Ishikawa (cell line): ENCODE measurements around the gene TMEM225B.

Experiments used
- CEBPB ChIP-seq: IDR thresholded peaks from 2 replicates; pipeline ENCODE4 v1.6.1; 2012
- CREB1 ChIP-seq: IDR thresholded peaks from 2 replicates; pipeline ENCODE4 v1.6.1; 2012; ENCODE audit warnings: low read depth
- EGR1 ChIP-seq: IDR thresholded peaks from 2 replicates; pipeline ENCODE4 v1.6.1; 2012
- EP300 ChIP-seq: IDR thresholded peaks from 2 replicates; pipeline ENCODE4 v1.6.1; 2012; ENCODE audit warnings: borderline replicate concordance
- NFIC ChIP-seq: IDR thresholded peaks from 2 replicates; pipeline ENCODE4 v1.6.1; 2012
- RAD21 ChIP-seq: IDR thresholded peaks from 2 replicates; pipeline ENCODE4 v1.6.1; 2012; ENCODE audit warnings: low read depth
- TAF1 ChIP-seq: IDR thresholded peaks from 2 replicates; pipeline ENCODE4 v1.6.1; 2012; ENCODE audit warnings: low read depth, mild to moderate bottlenecking
- TEAD4 ChIP-seq: IDR thresholded peaks from 2 replicates; pipeline ENCODE4 v1.6.1; 2012
- YY1 ChIP-seq: IDR thresholded peaks from 2 replicates; pipeline ENCODE4 v1.6.1; 2012; ENCODE audit warnings: low read depth
- TF ChIP-seq, protein P1 (sequence below): IDR thresholded peaks from 2 replicates; pipeline ENCODE4 v1.6.1; 2012
- TF ChIP-seq, protein P2 (sequence below): IDR thresholded peaks from 2 replicates; pipeline ENCODE4 v1.6.1; 2012; ENCODE audit warnings: low read depth, mild to moderate bottlenecking
- TF ChIP-seq, protein P3 (sequence below): IDR thresholded peaks from 2 replicates; pipeline ENCODE4 v1.6.1; 2012

DNA sequence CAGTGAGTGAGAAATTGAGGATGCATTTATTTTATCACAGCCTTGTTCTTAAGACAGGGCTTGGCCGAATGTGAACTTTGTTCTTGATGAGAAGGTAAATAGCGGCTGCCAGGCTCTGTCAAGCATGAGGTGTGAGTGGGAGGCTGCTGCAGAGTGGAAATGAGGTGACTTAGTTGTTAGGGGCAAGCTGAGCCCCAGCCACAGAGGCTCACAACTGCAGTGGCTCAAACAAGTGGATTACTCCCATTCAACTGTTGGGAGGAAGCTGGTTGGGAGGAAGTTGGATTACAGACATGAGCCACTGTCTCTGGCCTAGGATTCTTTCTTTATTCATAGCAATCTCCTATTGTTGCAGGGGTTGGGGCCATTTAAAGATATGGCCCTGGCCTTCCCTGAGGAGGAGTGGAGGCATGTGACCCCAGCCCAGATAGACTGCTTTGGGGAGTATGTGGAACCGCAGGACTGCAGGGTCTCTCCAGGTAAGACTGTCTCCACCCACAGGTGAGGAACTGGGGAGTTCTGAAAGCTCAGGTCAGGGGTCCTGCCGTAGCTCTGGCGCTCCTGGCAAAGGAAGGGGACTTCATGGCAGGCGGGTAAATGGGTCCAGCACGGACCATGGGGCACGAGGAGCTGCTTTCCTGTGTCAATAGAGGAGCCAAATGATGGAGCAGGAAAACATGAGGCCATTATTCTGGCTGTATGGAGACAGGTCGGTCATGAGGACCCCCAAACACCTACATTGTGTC, 25.8 kb downstream of the TMEM225B start:
- TF ChIP-seq, protein P1, sequence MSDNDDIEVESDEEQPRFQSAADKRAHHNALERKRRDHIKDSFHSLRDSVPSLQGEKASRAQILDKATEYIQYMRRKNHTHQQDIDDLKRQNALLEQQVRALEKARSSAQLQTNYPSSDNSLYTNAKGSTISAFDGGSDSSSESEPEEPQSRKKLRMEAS = no peak
- TF ChIP-seq, protein P2, sequence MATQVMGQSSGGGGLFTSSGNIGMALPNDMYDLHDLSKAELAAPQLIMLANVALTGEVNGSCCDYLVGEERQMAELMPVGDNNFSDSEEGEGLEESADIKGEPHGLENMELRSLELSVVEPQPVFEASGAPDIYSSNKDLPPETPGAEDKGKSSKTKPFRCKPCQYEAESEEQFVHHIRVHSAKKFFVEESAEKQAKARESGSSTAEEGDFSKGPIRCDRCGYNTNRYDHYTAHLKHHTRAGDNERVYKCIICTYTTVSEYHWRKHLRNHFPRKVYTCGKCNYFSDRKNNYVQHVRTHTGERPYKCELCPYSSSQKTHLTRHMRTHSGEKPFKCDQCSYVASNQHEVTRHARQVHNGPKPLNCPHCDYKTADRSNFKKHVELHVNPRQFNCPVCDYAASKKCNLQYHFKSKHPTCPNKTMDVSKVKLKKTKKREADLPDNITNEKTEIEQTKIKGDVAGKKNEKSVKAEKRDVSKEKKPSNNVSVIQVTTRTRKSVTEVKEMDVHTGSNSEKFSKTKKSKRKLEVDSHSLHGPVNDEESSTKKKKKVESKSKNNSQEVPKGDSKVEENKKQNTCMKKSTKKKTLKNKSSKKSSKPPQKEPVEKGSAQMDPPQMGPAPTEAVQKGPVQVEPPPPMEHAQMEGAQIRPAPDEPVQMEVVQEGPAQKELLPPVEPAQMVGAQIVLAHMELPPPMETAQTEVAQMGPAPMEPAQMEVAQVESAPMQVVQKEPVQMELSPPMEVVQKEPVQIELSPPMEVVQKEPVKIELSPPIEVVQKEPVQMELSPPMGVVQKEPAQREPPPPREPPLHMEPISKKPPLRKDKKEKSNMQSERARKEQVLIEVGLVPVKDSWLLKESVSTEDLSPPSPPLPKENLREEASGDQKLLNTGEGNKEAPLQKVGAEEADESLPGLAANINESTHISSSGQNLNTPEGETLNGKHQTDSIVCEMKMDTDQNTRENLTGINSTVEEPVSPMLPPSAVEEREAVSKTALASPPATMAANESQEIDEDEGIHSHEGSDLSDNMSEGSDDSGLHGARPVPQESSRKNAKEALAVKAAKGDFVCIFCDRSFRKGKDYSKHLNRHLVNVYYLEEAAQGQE = no peak
- TF ChIP-seq RAD21 (no peak), TAF1 (no peak), EGR1 (no peak), YY1 (no peak), TEAD4 (no peak), NFIC (no peak), EP300 (no peak), CREB1 (no peak), CEBPB (no peak)
- TF ChIP-seq, protein P3, sequence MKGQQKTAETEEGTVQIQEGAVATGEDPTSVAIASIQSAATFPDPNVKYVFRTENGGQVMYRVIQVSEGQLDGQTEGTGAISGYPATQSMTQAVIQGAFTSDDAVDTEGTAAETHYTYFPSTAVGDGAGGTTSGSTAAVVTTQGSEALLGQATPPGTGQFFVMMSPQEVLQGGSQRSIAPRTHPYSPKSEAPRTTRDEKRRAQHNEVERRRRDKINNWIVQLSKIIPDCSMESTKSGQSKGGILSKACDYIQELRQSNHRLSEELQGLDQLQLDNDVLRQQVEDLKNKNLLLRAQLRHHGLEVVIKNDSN = no peak
